ENCODE measurements around the gene EIF4G3.

DNA sequence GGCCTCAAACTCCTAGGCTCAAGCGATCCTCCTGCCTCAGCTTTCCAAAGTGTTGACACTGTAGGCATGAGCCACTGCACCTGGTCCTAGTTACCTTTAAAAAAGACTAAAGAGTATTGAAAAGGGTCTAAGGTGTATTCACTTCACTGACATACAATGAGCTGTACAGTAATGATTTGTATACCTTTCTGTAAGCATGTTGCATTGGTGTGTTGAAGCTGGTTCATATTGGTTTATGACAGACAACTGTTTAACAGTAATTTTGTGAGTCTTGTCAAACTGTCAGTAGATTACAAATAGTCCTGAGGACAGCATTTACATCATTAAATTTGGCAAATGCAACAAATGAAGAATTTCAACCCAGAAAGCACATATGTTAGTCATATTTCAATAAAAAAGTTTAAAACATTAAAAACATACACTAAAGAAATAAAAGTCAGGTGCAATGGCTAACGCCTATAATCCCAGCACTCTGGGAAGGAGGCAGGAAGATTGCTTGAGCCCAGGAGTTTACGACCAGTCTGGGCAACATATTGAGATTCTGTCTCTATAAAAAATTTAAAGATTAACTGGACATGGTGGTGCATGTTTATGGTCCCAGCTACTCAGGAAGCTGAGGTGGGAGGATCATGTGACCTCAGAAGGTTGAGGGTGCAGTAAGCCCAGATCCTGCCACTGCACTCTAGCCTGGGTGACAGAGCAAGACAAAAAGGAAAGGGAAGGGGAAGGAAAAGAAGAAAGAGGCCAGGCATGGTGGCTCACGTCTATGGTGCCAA lies 301.3 kb downstream of the EIF4G3 start:
- TF ChIP-seq, protein P1, sequence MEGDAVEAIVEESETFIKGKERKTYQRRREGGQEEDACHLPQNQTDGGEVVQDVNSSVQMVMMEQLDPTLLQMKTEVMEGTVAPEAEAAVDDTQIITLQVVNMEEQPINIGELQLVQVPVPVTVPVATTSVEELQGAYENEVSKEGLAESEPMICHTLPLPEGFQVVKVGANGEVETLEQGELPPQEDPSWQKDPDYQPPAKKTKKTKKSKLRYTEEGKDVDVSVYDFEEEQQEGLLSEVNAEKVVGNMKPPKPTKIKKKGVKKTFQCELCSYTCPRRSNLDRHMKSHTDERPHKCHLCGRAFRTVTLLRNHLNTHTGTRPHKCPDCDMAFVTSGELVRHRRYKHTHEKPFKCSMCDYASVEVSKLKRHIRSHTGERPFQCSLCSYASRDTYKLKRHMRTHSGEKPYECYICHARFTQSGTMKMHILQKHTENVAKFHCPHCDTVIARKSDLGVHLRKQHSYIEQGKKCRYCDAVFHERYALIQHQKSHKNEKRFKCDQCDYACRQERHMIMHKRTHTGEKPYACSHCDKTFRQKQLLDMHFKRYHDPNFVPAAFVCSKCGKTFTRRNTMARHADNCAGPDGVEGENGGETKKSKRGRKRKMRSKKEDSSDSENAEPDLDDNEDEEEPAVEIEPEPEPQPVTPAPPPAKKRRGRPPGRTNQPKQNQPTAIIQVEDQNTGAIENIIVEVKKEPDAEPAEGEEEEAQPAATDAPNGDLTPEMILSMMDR (IDR thresholded peaks at IDR 0.05; ENCODE audit: low read depth, low read length, poor library complexity, severe bottlenecking): no peak
- TF ChIP-seq EZH2phosphoT487 (IDR thresholded peaks at IDR 0.05; ENCODE audit: borderline replicate concordance, low read length): no peak
